HepG2 (cell line): ENCODE measurements around the gene SVOP.

ENCODE experiments used
- BORCS8-MEF2B ChIP-seq: sonication (generic); formaldehyde crosslinking; IDR thresholded peaks from 2 replicates; pipeline ENCODE4 v1.8.0; 2022; ENCODE audit warnings: mild to moderate bottlenecking, missing genetic modification reagents
- MLX ChIP-seq: IDR thresholded peaks from 2 replicates; pipeline ENCODE4 v1.6.1; 2016
- PAXIP1 ChIP-seq: sonication (generic); formaldehyde crosslinking; conservative IDR thresholded peaks from 2 replicates; pipeline ENCODE4 v1.4.0; 2020; ENCODE audit warnings: mild to moderate bottlenecking, missing genetic modification reagents, moderate library complexity
- ZNF432 ChIP-seq: sonication (generic); formaldehyde crosslinking; IDR thresholded peaks from 2 replicates; pipeline ENCODE4 v1.5.0; 2020; ENCODE audit warnings: missing genetic modification reagents, mild to moderate bottlenecking, borderline replicate concordance

GRCh38 chr12:109036975-109037374 is 16.1 kb upstream of the SVOP start:
- TF ChIP-seq PAXIP1 (CRISPR knock-in tag), result no peak
- no peak for TF ChIP-seq MLX
- TF ChIP-seq ZNF432 (CRISPR knock-in tag), result no peak
- TF ChIP-seq BORCS8-MEF2B (CRISPR knock-in tag), result no peak
